GM19023 (cell line): ENCODE data around the gene GPM6B.

Source experiments
- ATAC-seq: cut with Tn5 transposase; IDR thresholded peaks from one replicate; pipeline ENCODE4 v1.9.1; 2021; ENCODE audit warnings: mild to moderate bottlenecking, moderate library complexity; ENCODE audit not compliant: unreplicated experiment

Gene GPM6B

GRCh38 chrX:13770013-13770535 is 46.8 kb downstream of the GPM6B start:
- no peak for ATAC-seq

GRCh38 chrX:13768939-13769338 is 48.0 kb downstream of the GPM6B start:
- ATAC-seq = no peak

GRCh38 chrX:13764765-13765164 is 52.1 kb downstream of the GPM6B start:
- ATAC-seq = no peak

GRCh38 chrX:13764281-13764680 is 52.6 kb downstream of the GPM6B start:
- no peak for ATAC-seq

GRCh38 chrX:13763489-13763888 is 53.4 kb downstream of the GPM6B start:
- ATAC-seq = no peak

- ATAC-seq = peak; percentile 45
Measured at GRCh38 chrX:13761606-13762414, 55.1 kb downstream of the GPM6B start.

- ATAC-seq = no peak
Measured at GRCh38 chrX:13760426-13760825, 56.5 kb downstream of the GPM6B start.

GRCh38 chrX:13759152-13759718 is 57.7 kb downstream of the GPM6B start:
- no peak for ATAC-seq

- no peak for ATAC-seq
Measured at GRCh38 chrX:13756381-13756780, 60.5 kb downstream of the GPM6B start.

- no peak for ATAC-seq
Measured at GRCh38 chrX:13755254-13755653, 61.6 kb downstream of the GPM6B start.

- ATAC-seq = no peak
Measured at GRCh38 chrX:13754765-13755164, 62.1 kb downstream of the GPM6B start.

GRCh38 chrX:13752646-13753045 is 64.2 kb downstream of the GPM6B start:
- ATAC-seq = no peak

GRCh38 chrX:13752141-13752540 is 64.8 kb downstream of the GPM6B start:
- no peak for ATAC-seq

GRCh38 chrX:13750812-13751211 is 66.1 kb downstream of the GPM6B start:
- no peak for ATAC-seq

GRCh38 chrX:13750204-13750603 is 66.7 kb downstream of the GPM6B start:
- no peak for ATAC-seq

GRCh38 chrX:13748486-13748885 is 68.4 kb downstream of the GPM6B start:
- no peak for ATAC-seq

- no peak for ATAC-seq
Measured at GRCh38 chrX:13747836-13748235, 69.1 kb downstream of the GPM6B start.

GRCh38 chrX:13742397-13743176 is 74.3 kb downstream of the GPM6B start:
- peak; percentile 87 for ATAC-seq

GRCh38 chrX:13741695-13742094 is 75.2 kb downstream of the GPM6B start:
- ATAC-seq = no peak

- peak; percentile 97 for ATAC-seq
Measured at GRCh38 chrX:13734278-13735172, 82.4 kb downstream of the GPM6B start, which contains the start of the genes OFD1 and TRAPPC2. Gene OFD1, plus strand, starts transcription at chrX:13734748. Its CDS starts 324 bp downstream, at chrX:13735072. Gene TRAPPC2, minus strand, starts transcription at chrX:13734620. Its CDS starts 14,657 bp downstream, at chrX:13719963.
